ENCODE data around the gene IL22RA2.
"Not testable (repeated sequence)": the region's sequence is repeated elsewhere in the genome, so short reads cannot be mapped to it uniquely, and the experiment has no call there.

IL22RA2 gene, protein sequence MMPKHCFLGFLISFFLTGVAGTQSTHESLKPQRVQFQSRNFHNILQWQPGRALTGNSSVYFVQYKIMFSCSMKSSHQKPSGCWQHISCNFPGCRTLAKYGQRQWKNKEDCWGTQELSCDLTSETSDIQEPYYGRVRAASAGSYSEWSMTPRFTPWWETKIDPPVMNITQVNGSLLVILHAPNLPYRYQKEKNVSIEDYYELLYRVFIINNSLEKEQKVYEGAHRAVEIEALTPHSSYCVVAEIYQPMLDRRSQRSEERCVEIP

DNA sequence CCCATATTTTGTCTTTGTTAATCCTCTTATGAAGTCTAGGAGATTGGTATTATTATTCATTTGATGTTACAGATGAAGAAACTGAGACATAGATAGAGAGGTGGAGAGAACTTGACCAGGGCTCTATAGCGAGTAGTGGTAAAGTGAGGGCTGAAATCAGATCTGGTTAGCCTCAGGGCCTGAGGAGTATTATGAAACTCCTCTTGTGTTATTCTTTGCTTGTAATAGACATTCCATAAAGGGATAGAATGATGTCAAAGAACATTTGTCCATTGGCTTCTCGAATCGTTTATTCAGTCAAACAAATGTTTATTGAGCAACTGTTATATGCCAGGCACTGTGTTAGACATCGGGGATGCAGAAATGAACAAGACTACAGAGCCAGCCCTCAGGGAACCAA, at the start of gene IL22RA2:
Gene IL22RA2, minus strand, starts transcription at position 144 of the 400 bp plus-strand sequence. CDS start 11,895 bp downstream, outside the sequence.
- no peak for DNase-seq

DNA sequence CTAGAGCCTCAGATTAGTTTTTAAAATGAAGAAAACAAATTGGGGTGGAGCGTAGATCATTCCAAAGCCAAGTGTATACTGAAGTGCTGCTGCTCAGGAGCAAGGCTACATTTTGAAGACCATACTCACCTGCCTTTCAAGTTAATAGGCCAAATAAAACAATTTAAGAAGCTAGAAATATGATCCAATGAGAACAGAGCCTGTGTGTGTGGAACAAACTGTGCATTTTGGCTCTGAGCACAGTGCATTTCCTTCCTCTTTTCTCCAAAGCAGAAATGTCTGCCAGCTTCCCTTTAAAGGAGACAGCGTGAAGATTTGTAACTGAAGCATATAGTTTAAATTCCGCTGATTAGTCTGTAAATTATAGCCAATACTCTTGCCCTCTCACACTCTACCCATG, 48.9 kb upstream of the IL22RA2 start:
- DNase-seq = no peak

DNA sequence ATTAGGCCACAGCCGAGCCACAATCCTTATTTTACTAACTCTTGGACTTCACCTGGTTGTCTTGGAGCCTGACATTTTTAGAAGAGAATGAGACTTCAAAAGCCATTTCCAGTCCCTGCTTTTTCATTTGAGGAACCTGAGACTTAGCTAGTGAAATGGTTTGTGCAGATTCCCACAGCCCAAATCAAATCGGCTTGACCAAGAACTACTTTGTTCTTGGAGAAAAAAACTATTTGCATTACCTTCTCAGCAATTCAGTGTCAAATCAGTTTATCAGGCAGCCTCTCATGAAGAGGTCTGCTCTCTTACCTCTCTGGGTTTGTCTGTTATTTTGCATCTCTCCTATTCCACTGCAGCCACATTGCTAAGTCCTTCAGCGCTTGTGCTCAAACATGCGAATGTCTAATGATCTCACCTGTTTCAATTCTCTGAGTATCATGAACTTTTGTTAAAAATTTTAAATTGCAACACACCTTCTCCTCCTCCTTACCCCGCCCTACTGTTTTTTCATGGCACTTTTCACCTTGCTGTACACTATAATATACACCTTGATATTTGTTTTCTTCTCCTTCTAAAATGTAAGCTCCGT, 46.3 kb upstream of the IL22RA2 start:
- DNase-seq = no peak

DNA sequence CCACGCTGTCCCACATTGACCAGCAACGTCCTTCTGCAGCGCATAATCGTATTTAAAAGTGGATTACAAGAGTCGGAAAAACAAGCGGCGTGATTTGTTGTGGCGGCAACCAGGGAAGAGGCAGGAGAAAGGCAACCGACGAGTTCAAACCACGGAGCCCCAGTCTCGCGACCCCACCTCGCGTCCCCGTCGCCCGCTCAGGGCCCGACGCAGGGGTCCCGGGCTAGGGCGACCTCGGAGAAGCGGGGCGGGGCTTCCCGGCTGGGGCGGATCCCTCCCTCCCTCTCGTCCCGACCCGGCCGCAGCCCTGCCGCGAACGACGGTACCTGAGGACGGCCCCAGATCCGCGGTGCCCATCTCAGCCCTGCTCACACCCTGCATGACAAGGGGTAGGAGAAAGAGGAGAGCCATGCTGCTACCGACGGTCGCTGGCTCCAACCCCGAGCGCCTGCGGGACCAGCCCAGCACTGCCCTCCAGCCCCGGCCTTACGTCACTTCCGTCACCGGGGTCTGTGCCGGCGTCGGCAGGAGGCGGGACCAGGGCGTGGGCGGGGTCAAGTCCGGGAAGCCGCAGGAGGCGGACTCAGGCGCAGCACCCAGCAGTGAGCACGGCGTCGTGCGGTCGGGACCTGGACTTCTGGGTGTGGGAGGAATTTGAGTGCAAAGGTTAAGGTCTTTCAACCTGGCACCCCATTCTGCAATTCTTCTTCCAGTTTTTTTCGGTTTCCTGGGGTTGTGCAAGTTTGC, 45.6 kb upstream of the IL22RA2 start, which contains the start of gene IFNGR1:
Gene IFNGR1, minus strand, starts transcription at position 469 of the 747 bp plus-strand sequence. Its CDS starts 58 bp downstream, at position 411.
- peak; percentile 79 to 84 for DNase-seq

DNA sequence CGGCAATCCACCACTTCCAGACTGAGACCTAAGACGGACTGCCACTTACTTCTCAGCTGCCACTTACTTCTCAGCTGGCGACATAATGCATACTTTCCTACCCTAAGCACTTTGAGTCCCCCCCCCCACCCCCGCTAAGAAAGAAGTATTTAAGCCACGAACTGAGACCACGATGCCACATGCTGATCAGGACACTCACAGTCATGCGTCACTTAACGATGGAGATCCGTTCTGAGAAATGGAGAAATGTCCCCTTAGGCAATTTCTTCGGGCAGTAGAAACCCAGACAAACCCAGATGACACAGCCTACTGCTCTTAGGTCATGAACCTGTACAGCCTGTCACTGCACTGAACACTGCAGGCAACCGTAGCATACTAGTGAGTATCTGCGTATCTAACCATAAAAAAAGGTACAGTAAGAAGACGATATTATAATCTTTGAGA, 45.1 kb upstream of the IL22RA2 start:
- no peak for DNase-seq

DNA sequence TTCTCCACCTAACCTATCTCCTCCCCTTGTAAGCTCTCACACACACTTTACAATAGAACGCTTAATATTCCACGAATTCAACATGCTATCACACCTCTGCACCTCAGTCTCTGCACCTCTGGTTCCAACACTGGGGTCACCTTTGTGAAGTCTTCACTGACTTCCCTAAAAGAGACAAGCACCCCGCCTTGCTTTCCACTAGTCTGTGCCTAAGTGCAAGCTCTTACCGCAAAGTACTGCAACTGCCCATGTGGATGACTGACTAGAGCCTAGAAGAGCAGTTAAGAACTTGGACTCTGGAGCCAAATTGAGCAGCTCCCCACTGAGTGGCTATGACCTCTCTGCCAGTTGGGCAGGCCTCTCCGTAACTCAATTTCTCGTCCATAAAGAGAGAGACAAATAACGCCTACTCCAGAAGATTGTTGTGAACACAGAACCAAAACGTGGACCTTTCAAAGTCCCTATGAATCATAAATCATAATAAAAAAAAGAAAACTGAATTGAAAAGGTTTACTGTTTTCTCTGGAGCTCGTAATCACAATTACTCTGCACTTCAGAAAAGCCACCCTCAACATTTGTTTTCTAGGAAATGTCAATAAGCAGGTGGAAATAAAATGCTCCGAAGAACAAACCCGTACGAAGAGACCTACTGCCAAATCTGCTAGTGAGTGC, 44.5 kb upstream of the IL22RA2 start:
- no peak for DNase-seq

DNA sequence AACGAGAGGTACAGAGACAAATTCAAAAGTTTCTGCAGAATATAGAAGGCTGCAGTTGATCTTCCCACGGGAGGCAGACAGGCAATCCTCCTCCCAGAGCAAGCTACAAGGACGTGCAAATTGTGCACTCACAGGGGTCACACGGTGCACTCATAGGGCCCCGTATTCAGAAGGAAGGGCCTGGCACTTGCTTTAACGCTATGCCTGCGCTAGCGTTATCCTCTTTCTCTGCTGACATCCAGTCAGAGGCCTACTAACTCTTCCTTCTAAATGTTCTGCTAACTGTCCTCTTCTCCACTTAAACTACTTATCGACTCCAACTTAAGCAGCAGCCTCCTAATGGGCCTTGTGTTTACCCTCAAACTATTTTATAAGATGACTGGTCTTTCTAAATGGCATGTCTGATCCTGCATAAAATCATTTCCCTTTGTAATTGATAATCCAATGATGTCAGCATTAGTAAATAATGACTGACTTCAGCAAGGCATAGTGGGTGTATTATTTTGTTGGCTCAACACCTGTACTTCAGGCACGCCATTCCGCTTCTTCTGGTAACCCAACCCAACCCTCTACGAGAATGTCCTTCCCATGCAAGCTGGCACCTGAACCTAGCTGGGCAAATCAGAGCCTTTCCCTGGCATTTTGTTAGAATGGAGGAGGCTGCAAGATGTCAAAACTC, 43.6 kb upstream of the IL22RA2 start:
- no peak for DNase-seq

DNA sequence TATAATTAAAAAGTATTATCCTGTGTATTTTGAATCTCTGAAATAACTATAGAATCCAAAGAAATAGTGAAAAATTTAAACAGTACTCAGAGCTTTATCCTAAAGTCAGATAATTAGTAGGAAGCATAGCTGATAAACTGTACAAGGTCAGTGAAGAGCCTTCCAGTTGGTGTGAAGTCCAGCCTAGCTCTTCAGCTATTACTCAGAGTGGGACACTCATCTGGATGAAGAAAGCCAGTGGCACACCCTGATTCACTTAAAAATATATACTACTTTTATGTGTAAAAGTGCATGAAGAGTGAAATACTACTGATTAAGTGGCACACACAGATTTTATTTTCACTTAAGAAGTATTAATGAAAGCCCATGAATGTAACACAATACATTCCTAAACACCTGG, 42.7 kb upstream of the IL22RA2 start:
- no peak for DNase-seq

DNA sequence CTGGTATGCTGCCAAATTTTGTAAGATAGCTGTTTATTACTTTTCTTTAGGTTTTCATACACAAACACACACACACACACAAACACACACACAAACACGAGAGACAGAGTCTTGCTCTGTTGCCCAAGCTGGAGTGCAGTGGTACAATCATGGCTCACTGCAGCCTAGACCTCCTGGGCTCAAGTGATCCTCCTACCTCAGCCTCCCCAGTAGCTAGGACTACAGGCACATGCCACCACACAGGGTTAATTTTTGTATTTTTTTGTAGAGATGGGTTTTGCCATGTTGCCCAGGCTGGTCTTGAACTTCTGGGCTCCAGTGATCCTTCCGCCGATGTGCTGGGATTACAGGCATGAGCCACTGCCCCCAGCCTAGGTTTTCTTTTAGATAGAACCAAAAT, 42.2 kb upstream of the IL22RA2 start:
- DNase-seq = not testable (repeated sequence)

DNA sequence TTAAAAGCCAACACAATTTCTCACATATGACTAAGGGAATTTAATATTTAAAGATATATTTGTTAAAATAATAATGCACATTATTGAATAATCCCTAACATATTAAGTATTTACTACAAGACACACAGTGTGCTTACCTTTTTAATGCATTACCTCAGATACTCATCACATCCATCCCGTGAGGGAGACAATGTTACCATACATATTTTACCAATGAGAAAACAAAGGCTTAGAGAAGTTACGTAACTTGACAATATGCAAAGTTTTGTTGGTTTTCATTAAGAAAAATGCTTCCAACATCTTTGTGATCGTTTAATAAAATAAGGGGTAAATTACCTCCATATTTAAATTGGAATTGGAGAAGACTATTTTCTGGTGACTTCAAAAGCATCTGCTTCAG, 41.5 kb upstream of the IL22RA2 start:
- DNase-seq = no peak

DNA sequence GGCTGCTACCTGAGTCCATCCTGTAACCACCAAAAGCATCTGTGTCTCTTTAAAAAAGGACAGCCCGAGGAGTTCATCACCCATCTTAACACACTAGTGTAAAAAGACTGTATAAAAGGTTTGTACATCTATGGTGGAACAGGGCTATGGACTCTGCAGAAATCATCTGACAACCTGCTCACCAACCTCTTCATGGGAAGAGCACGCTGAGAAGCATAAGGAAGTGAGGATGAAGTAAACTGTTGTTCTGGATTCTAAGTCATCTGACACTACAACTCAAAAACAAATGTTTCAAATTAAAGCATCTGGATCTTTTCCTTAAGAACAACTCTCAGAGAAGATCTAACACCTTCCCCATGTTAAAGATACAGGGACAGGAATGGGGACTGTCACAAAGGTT, 40.4 kb upstream of the IL22RA2 start:
- DNase-seq = no peak

DNA sequence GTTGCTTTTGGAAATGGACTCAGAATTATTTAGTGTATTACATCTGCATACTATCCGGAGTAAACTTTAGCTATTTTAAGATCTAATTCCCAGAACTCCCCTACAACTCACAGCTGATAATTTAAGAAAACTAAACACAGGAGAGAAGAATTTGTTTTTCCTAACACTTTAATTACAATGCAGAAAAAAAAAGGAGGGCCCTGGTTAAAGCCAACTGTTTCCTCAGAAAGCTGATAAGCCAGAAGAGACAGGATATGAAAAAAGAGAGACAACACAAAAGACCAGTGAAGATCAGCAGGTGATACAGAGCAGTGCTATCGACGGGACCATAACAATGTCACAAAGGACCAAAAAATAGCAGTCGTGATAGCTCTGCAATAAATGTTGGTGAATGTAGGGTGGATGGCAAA, 39.9 kb upstream of the IL22RA2 start:
- DNase-seq = no peak

DNA sequence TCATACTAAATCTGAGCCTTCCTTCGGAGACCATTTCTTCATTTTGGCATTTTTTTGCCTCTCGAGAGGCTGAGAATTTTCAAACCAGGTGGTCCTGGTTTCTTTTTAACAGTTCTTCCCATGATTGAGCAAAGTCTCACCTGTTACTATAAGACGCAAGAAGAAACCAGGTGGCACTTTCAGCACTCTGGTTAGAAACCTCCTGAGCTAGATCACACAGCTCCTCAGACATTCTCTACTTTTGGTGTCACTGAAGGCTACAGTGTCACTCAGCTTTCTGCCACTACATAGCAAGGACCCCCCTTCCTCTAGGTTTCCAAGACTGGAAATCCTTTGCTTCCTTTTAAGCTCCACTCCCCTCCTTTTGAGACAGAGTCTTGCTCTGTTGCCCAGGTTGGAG, 38.5 kb upstream of the IL22RA2 start:
- DNase-seq = no peak

DNA sequence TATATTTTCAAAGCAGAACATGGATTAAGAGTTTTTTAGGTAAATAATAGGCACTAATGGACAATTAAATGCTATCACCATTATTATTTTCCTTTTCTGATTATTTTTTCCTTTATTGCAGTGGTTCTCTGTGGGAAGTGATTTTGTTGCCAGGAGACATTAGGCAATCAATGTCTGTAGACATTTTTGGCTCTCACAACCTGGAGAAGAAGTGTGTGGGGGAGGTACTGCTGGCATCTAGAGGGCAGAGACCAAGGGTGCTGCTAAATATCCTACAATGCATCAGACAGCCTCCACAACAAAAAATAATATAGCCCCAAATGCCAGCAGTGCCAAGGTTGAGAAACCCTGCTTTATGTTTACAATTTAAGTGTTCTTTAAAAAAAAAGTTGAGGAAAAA, 37.5 kb upstream of the IL22RA2 start:
- DNase-seq = no peak

DNA sequence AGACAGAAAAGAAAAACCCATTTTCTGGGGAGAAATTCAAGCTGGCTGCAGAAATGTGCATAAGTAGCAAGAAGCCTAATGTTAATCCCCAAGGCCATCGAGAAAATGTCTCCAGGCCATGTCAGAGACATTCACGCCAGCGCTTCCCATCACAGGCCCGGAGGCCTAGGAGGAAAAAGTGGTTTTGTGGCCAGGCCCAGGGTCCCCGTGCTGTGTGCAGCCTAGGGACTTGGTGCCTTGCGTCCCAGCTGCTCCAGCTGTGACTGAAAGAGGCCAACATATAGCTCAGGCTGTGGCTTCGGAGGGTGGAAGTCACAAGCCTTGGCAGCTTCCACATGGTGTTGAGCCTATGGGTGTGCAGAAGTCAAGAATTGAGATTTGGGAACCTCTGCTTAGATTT, 34.8 kb upstream of the IL22RA2 start:
- no peak for DNase-seq

DNA sequence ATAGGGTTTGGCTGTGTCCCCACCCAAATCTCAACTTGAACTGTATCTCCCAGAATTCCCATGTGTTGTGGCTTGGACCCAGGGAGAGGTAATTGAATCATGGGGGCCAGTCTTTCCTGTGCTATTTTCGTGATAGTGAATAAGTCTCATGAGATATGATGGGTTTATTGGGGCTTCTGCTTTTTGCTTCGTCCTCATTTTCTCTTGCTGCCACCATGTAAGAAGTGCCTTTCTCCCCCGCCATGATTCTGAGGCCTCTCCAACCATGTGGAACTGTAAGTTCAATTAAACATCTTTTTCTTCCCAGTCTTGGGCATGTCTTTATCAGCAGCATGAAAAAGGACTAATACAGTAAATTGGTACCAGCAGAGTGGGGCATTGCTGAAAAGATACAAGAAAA, 34.0 kb upstream of the IL22RA2 start:
- DNase-seq = not testable (repeated sequence)

DNA sequence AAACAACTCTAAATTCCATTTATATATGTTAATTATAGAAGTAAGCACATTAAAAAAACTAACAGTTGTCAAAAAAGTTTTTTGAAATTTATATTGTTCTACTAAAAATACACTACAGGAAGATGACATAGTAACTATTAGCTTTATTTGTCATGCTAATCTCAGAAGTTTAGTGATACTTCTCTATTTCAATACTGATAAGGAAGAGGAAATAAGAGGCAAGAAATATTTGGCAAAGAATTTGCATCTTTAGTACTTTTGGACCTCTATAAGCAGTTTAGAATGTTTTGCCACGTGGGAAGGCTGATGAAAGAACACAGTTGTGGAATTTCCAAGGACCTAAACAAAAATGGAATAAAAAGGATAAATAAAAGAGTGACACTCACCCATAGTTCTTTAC, 33.1 kb upstream of the IL22RA2 start:
- DNase-seq = no peak

DNA sequence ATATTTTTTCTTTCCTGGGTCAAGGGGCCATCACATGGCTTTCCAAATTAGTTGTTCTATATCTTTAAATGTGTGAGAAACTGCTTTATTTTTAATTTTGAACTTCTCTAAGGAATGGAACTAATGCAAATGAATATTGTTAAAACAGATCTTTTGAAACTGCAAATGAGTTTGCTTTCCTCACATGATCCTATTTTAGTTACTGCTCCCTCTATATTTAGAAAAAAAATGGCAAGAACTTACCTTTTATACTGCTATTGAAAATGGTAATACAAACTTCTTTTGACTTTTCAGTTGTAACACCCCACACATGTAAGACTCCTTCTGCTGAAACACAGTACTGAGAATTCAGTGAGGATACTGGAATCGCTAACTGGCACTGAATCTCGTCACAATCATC, 29.8 kb upstream of the IL22RA2 start:
- DNase-seq = no peak

DNA sequence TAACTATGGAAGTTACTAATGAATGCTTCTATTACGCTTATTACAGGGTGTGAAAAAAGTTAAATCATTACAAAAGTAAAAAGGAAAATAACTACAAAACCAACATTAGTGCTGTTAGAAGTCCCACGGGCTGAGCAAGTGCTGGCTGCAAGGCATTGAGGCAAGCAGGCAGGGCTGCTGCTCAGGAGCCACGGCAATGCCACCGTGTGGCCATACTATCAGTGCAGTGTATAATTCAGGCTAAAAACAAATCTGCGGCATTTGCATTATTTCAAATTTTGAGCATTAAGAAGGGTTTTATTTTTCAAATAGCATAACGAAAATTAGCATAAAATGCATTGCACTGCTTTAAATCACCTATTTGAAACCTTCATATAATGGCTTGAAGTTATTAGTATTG, 28.6 kb upstream of the IL22RA2 start:
- no peak for DNase-seq

DNA sequence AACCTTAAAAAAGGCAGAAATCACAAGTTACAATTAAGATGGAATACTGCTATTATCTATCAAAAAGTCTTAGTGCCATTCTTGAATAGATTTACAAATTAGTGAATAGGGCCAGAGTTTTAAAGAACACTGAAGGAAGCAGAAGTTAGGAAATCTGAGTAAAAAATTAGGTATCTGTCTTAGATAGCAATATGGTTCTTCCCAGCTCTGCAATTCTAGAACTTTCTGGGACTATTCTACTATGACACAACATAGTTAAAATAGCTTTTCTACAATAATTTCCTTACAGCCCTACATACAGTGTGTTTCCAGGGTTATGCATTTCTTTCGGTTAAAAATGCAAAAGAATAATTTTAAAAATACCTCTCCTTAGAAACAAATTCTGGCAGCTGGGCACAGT, 27.6 kb upstream of the IL22RA2 start:
- DNase-seq = no peak

DNA sequence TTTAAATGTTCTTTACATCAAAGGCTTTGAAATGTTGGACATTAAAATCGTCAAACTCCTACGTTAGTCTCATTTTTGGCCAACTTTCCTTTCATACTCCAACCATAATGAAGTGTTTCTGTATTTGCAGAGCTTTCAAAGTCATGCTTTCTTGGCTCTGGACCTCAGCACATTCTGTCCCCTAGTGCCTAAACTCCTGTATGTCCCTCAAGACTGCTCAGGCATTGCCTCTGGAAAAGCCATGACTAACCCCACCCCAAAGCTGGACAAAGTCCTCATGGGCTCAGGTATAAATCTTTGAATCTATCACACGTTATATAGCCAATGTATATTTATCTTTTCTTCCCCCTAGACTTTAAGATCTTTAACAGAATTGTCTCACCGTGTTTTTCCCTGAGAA, 26.8 kb upstream of the IL22RA2 start:
- DNase-seq = no peak

DNA sequence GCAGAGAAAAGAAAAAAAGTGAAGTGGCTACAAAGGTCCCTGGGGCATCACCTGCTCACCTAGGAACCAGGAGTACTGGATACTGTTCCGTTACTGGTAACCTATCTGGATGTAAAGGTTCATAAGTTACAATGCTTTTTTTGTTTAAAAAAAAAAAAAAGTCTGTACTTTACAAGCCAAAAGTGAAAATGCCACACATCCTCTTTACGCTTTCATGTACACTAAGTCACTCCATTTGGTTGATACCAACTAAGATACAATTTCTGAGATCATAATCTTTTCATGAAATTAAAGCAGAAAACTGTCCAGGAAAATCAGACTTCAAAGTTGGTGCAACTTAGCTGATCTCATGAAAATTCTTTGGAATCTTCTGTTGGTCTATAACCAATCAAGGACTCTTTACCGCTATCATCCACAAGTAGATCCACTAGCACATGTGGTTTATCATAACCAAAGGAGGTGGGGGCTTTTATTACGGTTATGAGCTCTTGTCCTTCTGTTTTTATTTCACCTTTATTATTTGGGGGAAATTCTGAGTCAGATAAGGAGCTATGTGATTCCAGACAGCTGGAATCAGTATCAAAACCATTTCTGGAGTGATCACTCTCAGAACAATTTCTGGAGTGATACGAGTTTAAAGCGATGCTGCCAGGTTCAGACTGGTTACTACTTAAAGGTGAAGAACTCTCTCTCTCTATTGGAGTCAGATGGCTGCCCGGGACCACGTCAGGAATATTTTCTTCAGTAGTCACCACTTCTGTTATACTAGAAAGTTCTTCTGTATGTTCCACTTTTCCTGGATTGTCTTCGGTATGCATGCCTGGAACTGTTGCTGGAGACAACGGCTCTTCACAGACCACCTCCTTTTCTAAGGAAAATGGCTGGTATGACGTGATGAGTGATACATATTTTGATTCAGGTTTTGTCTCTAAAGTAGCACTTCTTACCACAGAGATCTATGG, 24.5 kb upstream of the IL22RA2 start:
- DNase-seq = no peak

Data from NCI-H1930 (cell line).